ACC112 (cell line): Measurements from ENCODE around the gene MT3.

Source experiments
- H2AFZ ChIP-seq: fragments of 200-600 bp; sonication (generic); one replicate; pipeline ENCODE4 v1.6.0; 2017; ENCODE audit warnings: antibody characterized with exemption, low read length; ENCODE audit not compliant: unreplicated experiment
- H3K27ac ChIP-seq: fragments of 200-600 bp; sonication (generic); 2 replicates; pipeline ENCODE4 v1.5.1; 2014; ENCODE audit warnings: low read depth, mild to moderate bottlenecking, antibody characterized with exemption, low read length, moderate library complexity
- H3K27me3 ChIP-seq: fragments of 200-600 bp; sonication (generic); 2 replicates; pipeline ENCODE4 v1.6.1; 2014; ENCODE audit warnings: mild to moderate bottlenecking, antibody characterized with exemption, low read length, moderate library complexity, mixed read lengths; ENCODE audit not compliant: insufficient read depth
- H3K36me3 ChIP-seq: fragments of 200-600 bp; sonication (generic); 2 replicates; pipeline ENCODE4 v1.6.1; 2016; ENCODE audit warnings: mild to moderate bottlenecking, antibody characterized with exemption, low read length, moderate library complexity, mixed read lengths; ENCODE audit not compliant: insufficient read depth
- H3K4me1 ChIP-seq: fragments of 200-600 bp; sonication (generic); one replicate; pipeline ENCODE4 v1.6.1; 2016; ENCODE audit warnings: low read length, mixed read lengths; ENCODE audit not compliant: insufficient read depth, unreplicated experiment, control insufficient read depth
- H3K4me3 ChIP-seq: fragments of 200-600 bp; sonication (generic); 2 replicates; pipeline ENCODE4 v1.5.1; 2014; ENCODE audit warnings: mild to moderate bottlenecking, low read depth, low read length
- H3K79me2 ChIP-seq: fragments of 200-600 bp; sonication (generic); one replicate; pipeline ENCODE4 v1.6.0; 2016; ENCODE audit warnings: low read length; ENCODE audit not compliant: control insufficient read depth, unreplicated experiment, insufficient read depth

MT3 gene

DNA sequence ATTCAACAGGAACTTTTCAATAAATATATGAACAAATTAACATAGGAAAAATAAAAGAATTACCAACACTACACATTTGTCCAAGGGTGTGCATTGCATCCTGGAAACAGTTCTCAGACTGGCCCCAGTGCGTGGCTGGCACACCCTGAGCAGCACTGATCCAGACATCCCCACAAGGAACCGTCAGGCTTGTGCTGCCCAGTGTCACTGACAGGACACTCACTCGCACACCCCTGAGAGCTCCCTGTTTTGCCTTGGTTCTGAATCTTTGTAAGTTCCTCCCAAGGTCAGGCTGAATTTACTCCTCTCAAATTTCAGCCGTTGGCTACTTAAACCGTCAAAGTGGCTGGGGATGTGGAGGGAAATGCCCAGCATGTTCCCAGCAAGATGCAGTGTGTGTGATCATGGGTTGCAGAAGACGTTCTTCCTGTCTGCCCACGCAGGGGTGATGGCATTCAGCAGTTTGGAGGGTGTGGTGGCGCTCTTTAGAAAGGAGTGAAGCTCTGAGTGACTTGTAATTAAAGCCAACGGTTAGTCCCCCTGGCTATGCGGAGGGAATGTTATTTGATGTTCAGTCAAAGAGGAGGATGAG, 20.8 kb downstream of the MT3 start:
- H3K27ac ChIP-seq, result peak overlapping the region; percentile 99
- peaks cover 5% of the 10 kb centered on the region; the same call in 1 of the 2 replicates for H3K36me3 ChIP-seq
- H3K4me3 ChIP-seq, result peak overlapping the region; percentile 92
- peaks cover 71% of the 10 kb centered on the region for H3K4me1 ChIP-seq
- no peak overlapping the region for H2AFZ ChIP-seq
- peaks cover 18% of the 10 kb centered on the region for H3K79me2 ChIP-seq
- no peaks in the 10 kb centered on the region for H3K27me3 ChIP-seq

DNA sequence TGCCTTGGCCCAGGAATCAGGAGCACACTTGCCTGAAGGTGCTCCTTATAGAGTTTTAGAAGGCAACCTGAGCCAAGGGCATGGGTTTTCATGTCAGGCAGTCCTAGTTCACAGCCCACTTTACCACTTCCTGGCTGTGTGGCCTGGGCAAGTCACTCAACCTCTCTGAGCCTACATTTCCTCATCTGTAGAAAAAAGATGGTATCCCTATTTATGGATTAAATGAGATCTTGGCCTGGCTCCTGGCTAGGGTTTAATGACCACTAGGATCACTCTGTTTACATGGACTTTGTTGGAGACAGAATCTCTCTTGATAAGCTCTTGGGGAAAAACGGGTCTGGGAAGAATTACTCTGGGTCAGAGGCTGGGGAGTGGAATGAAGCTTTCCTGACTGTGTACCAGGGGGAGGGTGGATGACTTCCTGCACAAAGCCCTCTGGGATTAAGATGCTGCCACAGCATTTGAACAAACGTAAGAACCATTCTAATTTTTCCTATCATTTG, 21.3 kb downstream of the MT3 start:
- H3K4me1 ChIP-seq, result peaks cover 68% of the 10 kb centered on the region
- no peaks in the 10 kb centered on the region for H3K27me3 ChIP-seq
- H3K79me2 ChIP-seq, result peaks cover 18% of the 10 kb centered on the region
- peak overlapping the region; percentile 92 for H3K4me3 ChIP-seq
- peak overlapping the region; percentile 99 for H3K27ac ChIP-seq
- no peak overlapping the region for H2AFZ ChIP-seq
- H3K36me3 ChIP-seq, result peaks cover 5% of the 10 kb centered on the region; the same call in 1 of the 2 replicates

DNA sequence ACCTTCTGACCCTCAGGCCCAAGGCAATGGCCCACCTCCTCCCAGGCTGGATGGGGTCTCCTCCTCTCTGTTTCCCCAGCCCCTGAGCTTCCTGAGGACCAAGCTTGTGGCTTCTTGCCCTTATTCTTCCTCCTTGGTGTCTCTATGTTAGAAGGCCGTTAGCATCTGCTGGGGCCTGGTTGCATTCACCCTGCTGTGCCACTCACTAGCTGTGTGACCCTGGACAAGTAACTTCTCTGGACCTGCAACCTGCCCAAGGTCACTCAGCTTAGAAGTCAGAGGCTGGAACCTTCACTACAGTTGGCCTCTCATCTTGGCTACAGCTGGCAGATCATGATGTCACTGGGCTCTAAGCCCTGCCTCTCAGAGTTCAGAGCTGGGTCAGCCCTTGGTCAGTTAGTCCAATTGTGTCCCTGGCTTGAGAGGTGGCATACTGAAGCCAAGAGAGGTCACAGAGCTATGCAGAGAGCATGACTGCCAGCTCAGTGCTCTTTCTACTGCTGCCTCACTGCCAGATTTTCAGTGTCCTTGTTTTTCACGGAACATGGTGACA, 22.0 kb downstream of the MT3 start:
- Histone ChIP-seq H3K4me1 (peaks cover 61% of the 10 kb centered on the region), H3K27ac (peak overlapping the region; percentile 99)

DNA sequence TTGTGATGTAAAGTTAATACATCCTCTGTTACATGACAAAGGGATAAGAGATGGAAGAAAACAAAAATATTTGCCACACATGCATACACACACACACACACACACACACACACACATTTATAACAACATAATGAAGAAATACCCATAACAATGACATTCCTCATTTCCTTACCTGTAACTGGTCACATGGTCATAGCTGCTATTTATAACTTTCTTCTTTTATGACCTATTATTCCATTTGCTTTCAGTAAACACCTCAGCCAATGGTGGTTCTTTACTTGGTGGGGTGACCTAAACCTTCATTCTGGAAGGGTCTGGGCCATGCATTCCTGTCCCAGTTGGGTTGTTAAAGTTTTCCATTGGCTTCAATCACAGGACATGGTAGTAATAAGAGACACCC, 24.4 kb downstream of the MT3 start:
- Histone ChIP-seq H3K4me1 (peaks cover 63% of the 10 kb centered on the region), H3K36me3 (peaks cover 2% of the 10 kb centered on the region; the same call in 1 of the 2 replicates), H2AFZ (no peak overlapping the region), H3K27me3 (no peaks in the 10 kb centered on the region), H3K79me2 (peaks cover 24% of the 10 kb centered on the region), H3K27ac (peak overlapping the region; percentile 99), H3K4me3 (peak overlapping the region; percentile 57)

More for the DNA sequence above, 22.0 kb downstream of the MT3 start:
- Histone ChIP-seq H3K79me2 (peaks cover 18% of the 10 kb centered on the region), H3K36me3 (peaks cover 5% of the 10 kb centered on the region; the same call in 1 of the 2 replicates), H3K4me3 (peak overlapping the region; percentile 92), H3K27me3 (no peaks in the 10 kb centered on the region), H2AFZ (no peak overlapping the region)

DNA sequence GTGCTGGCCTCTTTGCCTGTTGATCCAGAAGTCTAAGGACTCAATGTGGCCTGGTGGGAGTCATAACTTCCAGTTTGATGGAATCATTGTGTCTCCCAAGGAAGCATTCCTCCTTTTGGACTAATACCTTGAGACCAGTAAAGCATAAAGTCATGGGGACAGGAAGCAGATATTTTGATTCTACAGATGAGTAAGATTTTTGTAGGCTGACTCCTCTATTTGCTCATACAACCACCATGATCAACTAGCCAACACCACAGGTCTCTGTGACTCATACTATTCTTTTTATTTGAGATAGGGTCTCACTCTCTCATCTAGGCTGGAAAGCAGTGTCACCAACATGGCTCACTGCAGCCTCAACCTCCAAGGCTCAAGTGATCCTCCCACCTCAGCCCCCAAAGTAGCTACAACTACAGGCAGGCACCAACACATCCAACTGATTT, 25.2 kb downstream of the MT3 start:
- no peaks in the 10 kb centered on the region for H3K27me3 ChIP-seq
- H2AFZ ChIP-seq, result no peak overlapping the region
- peaks cover 17% of the 10 kb centered on the region for H3K79me2 ChIP-seq
- peak overlapping the region; percentile 99 for H3K27ac ChIP-seq
- H3K4me1 ChIP-seq, result peaks cover 65% of the 10 kb centered on the region
- no peaks in the 10 kb centered on the region for H3K36me3 ChIP-seq
- peak overlapping the region; percentile 57; the same call in 1 of the 2 replicates for H3K4me3 ChIP-seq

DNA sequence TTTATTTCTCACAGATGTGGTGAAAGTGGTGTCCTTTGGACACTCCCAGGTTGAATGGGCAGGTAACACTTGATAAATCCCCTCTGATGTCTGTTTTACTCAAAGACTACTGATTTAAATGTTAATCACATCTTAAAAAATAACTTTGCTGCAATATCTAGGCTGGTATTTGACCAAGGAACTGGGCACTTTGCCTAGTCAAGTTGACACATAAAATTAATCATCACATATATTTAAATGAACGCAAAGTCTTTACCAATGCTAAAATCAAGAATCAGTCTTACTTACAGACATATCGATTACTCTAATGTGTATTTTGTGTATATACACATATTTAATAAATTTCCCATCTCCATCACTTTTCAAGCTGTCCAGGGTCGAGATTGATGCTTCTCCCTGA, 26.0 kb downstream of the MT3 start:
- no peaks in the 10 kb centered on the region for H3K27me3 ChIP-seq
- no peaks in the 10 kb centered on the region for H3K36me3 ChIP-seq
- peak overlapping the region; percentile 99 for H3K27ac ChIP-seq
- H2AFZ ChIP-seq, result no peak overlapping the region
- H3K79me2 ChIP-seq, result peaks cover 17% of the 10 kb centered on the region
- peak overlapping the region; percentile 57; the same call in 1 of the 2 replicates for H3K4me3 ChIP-seq
- peaks cover 61% of the 10 kb centered on the region for H3K4me1 ChIP-seq

DNA sequence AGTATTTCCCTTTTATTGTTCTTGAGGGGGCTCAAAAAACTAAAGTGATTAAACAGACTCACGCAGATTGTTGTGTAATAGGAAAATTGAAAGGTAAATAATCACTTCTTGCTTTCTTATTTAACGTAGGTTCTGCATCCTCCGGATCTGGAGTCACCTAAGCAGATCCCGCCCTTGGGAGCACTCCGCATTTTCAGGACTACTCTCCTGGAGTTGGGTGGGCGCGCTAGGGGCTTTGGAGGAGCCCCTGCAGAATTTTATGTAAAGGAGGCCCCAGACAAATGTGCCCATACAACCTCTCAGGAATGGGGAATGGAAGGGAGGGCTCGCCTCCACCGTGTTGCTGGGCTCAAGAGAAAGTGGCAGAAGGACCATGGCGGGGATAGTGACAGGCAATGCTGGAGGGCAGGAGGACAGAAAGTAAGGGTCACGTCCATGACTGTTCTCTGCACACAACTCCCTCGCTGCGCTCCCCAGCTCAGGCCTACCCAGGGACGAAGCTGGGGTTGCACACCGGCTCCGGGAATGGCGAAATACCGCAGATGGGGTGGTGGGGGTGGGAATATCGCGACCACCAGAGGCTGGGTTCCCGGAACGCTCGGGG, 27.4 kb downstream of the MT3 start:
- no peaks in the 10 kb centered on the region for H3K36me3 ChIP-seq
- H3K4me3 ChIP-seq, result peak overlapping the region; percentile 80
- no peaks in the 10 kb centered on the region for H3K27me3 ChIP-seq
- no peak overlapping the region for H2AFZ ChIP-seq
- peaks cover 47% of the 10 kb centered on the region for H3K4me1 ChIP-seq
- peaks cover 17% of the 10 kb centered on the region for H3K79me2 ChIP-seq
- H3K27ac ChIP-seq, result no peak overlapping the region

DNA sequence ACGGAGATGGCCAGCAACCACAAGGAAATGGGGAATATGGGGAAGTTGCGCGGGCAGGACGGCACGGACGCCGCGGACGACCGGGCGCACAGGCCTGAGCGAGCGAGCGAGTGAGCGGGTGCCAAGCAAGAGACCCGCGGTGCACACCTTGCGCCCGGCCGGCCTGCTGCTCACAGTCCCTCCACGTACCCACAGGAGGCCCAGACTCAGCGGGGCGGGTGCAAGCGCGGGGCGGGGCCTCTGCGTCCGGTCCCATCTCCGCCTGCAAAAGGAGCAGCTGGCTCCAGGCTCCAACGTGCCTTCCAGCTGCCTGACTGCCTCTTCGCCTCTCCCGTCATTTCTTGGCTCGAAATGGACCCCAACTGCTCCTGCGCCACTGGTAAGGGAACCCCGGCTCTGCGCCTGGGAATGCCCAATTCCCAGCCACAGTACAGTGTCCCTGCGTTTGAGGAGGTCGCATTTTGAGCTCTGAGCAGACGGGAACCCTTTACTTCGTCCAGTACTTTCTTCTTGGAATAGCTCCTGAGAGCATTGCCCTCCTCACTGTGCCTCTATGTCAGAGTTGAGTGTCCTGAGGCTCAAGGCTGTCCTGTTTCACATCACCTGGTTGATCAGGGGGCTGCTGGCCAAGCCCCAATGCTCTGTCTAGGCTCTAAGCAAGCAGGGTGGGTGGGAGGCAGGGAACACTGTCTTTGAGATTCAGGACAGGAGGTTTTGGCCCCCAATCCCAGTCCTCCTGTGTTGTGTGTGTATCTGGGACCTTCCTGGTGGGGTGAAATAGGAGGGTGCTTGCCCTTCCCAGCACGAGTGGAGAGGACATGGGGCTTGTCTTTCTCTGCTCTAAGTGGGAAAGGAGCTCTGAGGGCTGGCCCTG, 28.1 kb downstream of the MT3 start:
- Histone ChIP-seq H3K4me3 (peak overlapping the region; percentile 80), H3K27me3 (no peaks in the 10 kb centered on the region), H2AFZ (peak overlapping the region; percentile 87), H3K36me3 (no peaks in the 10 kb centered on the region), H3K79me2 (peaks cover 17% of the 10 kb centered on the region), H3K27ac (no peak overlapping the region), H3K4me1 (peaks cover 41% of the 10 kb centered on the region)

DNA sequence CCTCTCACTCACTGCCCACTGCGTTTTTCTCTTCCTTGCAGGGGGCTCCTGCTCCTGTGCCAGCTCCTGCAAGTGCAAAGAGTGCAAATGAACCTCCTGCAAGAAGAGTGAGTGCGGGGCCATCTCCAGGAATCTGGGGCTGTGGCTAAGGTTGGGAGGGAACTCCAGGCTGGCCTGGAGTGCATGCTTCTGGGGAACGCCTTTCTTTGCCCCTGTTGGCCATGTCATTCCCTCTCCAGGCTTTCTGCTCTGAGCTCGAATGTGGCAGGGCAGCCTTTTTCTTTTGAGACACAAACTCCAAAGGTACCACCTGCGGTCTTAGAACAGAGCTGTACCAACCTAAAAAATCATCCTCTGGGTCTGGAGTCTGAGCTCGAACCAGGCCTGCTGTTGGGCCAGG, 28.8 kb downstream of the MT3 start:
- Histone ChIP-seq H3K4me1 (peaks cover 35% of the 10 kb centered on the region), H3K27me3 (no peaks in the 10 kb centered on the region), H3K36me3 (no peaks in the 10 kb centered on the region), H3K79me2 (peaks cover 17% of the 10 kb centered on the region), H3K27ac (no peak overlapping the region), H2AFZ (no peak overlapping the region), H3K4me3 (peak overlapping the region; percentile 80)

DNA sequence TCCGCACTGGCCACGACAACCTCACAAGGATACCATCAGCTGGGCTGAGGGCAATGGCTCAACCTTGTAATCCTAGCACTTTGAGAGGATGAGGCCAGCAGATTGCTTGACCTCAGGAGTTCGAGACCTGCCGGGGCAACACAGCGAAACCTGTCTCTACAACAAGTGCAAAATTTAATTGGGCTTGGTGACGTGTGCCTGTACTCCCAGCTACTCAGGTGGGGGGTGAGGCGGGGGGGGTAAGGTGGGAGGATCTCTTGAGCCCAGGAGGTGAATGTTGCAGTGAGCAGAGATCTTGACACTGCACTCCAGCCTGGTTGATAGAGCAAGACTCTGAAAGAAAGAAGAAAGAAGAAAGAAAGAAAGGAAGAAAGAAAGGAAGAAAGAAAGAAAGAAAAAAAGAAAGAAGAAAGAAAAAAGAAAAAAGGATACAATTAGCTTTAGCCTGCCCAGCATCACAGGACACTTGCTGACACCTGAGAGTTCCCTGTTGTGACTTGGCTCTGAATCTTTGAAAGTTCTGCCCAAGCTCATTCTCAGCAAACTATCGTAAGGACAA, 31.1 kb downstream of the MT3 start:
- Histone ChIP-seq H3K79me2 (peaks cover 17% of the 10 kb centered on the region), H3K27ac (no peak overlapping the region), H3K4me1 (peaks cover 19% of the 10 kb centered on the region), H2AFZ (no peak overlapping the region), H3K36me3 (no peaks in the 10 kb centered on the region), H3K4me3 (no peak overlapping the region), H3K27me3 (no peaks in the 10 kb centered on the region)
